Measurements from ENCODE around the gene LTC4S. TPM values are rescaled to one million over a fixed set of nuclear protein-coding genes. Genes with fewer than 3 reads are reported as not detected.

LTC4S gene
- total and polyA plus RNA-seq, 9 of the 15 experiments (the other 6 are each of a cell fraction or from before 2014, with no cell fraction given), result 0.17 to 0.77 (median 0.75) TPM; not detected in 6

DNA sequence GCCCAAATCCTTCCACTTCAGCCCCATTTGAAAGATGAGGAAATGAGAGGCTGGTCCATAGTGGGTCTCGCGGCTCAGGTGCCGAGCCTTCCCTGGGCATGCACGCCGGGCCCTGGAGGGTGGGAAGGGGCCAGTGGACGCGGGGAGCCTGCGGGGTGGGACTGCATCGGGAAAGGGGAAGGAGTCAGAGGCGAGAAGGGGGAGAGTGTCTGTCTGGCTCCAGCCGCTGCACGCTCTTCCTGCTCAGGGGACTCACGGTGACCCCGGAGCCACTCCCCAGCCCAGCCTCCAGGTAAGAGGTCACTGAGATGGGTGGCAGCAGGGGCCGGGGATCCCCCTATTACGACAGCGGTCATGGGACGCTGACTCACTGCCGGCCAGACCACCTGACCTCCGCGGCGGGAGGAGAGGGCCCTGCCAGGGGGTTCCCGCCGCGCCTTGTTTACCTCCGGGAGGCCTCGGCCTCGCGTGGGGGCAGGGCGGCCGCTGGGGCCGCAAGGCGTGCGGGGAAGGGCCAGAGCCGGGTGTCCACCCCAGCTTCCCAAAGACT is 25.0 kb downstream of the LTC4S start (continued):
- TF ChIP-seq ARID4B (CRISPR knock-in tag; IDR thresholded peaks at IDR 0.05), result peak; percentile 79
- TF ChIP-seq ZNF699 (CRISPR knock-in tag; IDR thresholded peaks at IDR 0.05; ENCODE audit: insufficient replicate concordance), result no peak
- no peak for TF ChIP-seq ILK (tag; IDR thresholded peaks at IDR 0.05; ENCODE audit: borderline replicate concordance, low read depth)
- TF ChIP-seq POLR2B (IDR thresholded peaks at IDR 0.05; ENCODE audit: low read depth, partially characterized antibody), result peak; percentile 41
- TF ChIP-seq ZNF655 (CRISPR knock-in tag; IDR thresholded peaks at IDR 0.05), result no peak
- TF ChIP-seq ZNF146 (CRISPR knock-in tag; IDR thresholded peaks at IDR 0.05; ENCODE audit: unreplicated experiment), result no peak
- TF ChIP-seq E2F1 (CRISPR knock-in tag; IDR thresholded peaks at IDR 0.05), result 0 out of 2 replicates have a peak, but pooled peaks have one; percentile 43
- TF ChIP-seq, protein P1, sequence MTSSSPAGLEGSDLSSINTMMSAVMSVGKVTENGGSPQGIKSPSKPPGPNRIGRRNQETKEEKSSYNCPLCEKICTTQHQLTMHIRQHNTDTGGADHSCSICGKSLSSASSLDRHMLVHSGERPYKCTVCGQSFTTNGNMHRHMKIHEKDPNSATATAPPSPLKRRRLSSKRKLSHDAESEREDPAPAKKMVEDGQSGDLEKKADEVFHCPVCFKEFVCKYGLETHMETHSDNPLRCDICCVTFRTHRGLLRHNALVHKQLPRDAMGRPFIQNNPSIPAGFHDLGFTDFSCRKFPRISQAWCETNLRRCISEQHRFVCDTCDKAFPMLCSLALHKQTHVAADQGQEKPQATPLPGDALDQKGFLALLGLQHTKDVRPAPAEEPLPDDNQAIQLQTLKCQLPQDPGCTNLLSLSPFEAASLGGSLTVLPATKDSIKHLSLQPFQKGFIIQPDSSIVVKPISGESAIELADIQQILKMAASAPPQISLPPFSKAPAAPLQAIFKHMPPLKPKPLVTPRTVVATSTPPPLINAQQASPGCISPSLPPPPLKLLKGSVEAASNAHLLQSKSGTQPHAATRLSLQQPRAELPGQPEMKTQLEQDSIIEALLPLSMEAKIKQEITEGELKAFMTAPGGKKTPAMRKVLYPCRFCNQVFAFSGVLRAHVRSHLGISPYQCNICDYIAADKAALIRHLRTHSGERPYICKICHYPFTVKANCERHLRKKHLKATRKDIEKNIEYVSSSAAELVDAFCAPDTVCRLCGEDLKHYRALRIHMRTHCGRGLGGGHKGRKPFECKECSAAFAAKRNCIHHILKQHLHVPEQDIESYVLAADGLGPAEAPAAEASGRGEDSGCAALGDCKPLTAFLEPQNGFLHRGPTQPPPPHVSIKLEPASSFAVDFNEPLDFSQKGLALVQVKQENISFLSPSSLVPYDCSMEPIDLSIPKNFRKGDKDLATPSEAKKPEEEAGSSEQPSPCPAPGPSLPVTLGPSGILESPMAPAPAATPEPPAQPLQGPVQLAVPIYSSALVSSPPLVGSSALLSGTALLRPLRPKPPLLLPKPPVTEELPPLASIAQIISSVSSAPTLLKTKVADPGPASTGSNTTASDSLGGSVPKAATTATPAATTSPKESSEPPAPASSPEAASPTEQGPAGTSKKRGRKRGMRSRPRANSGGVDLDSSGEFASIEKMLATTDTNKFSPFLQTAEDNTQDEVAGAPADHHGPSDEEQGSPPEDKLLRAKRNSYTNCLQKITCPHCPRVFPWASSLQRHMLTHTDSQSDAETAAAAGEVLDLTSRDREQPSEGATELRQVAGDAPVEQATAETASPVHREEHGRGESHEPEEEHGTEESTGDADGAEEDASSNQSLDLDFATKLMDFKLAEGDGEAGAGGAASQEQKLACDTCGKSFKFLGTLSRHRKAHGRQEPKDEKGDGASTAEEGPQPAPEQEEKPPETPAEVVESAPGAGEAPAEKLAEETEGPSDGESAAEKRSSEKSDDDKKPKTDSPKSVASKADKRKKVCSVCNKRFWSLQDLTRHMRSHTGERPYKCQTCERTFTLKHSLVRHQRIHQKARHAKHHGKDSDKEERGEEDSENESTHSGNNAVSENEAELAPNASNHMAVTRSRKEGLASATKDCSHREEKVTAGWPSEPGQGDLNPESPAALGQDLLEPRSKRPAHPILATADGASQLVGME (CRISPR knock-in tag; IDR thresholded peaks at IDR 0.05), result peak; percentile 74; the same call in 1 of the 2 replicates
- TF ChIP-seq ATF7 (IDR thresholded peaks at IDR 0.05), result peak; percentile 96
- TF ChIP-seq SIN3B (IDR thresholded peaks at IDR 0.05; ENCODE audit: low read depth), result no peak
- no peak for TF ChIP-seq SMC3 (conservative IDR thresholded peaks at IDR 0.05; ENCODE audit: insufficient read depth, low read depth, low read length)
- TF ChIP-seq ZNF561 (CRISPR knock-in tag; conservative IDR thresholded peaks at IDR 0.05), result no peak

Data from K562 (cell line).